H9 (cell line): ENCODE results near the gene VPS35L. TPM values are rescaled to one million over a fixed set of nuclear protein-coding genes. Genes with fewer than 3 reads are reported as not detected.

Experiments
- DNase-seq: peaks from one replicate; pipeline ENCODE4 v3.0.0-alpha.2; 2017
- H2AFZ ChIP-seq: one replicate; pipeline ENCODE4 v1.6.1; 2013; ENCODE audit warnings: mild to moderate bottlenecking, low read length, control low read depth, moderate library complexity
- H2AK5ac ChIP-seq: 2 replicates; pipeline ENCODE4 v1.6.1; 2013; ENCODE audit warnings: low read length, control low read depth, mixed read lengths; ENCODE audit not compliant: insufficient read length
- H2BK120ac ChIP-seq: one replicate; pipeline ENCODE4 v1.6.1; 2013; ENCODE audit warnings: low read depth, mild to moderate bottlenecking, low read length, control low read depth, inconsistent platforms; ENCODE audit not compliant: poor library complexity, severe bottlenecking
- H2BK12ac ChIP-seq: 2 replicates; pipeline ENCODE4 v1.6.1; 2013; ENCODE audit warnings: low read length, control low read depth, mixed read lengths, low read depth; ENCODE audit not compliant: insufficient read length
- H2BK15ac ChIP-seq: 2 replicates; pipeline ENCODE4 v1.6.1; 2013; ENCODE audit warnings: low read depth, low read length, control low read depth
- H2BK20ac ChIP-seq: one replicate; pipeline ENCODE4 v1.6.1; 2013; ENCODE audit warnings: low read depth, mild to moderate bottlenecking, low read length, control low read depth, inconsistent platforms; ENCODE audit not compliant: poor library complexity, severe bottlenecking
- H2BK5ac ChIP-seq: 2 replicates; pipeline ENCODE4 v1.6.1; 2013; ENCODE audit warnings: low read length, control low read depth, mixed read lengths; ENCODE audit not compliant: insufficient read length
- H3K14ac ChIP-seq: 2 replicates; pipeline ENCODE4 v1.6.1; 2013; ENCODE audit warnings: low read length, control low read depth; ENCODE audit not compliant: insufficient read depth
- H3K18ac ChIP-seq: 2 replicates; pipeline ENCODE4 v1.6.1; 2013; ENCODE audit warnings: low read depth, mild to moderate bottlenecking, mixed read lengths, low read length, control low read depth; ENCODE audit not compliant: insufficient read length
- H3K23ac ChIP-seq: 2 replicates; pipeline ENCODE4 v1.6.1; 2013; ENCODE audit warnings: low read length, control low read depth, mixed read lengths, low read depth; ENCODE audit not compliant: insufficient read length
- H3K23me2 ChIP-seq: 2 replicates; pipeline ENCODE4 v1.6.1; 2013; ENCODE audit warnings: low read depth, mild to moderate bottlenecking, mixed read lengths, low read length, control low read depth; ENCODE audit not compliant: insufficient read length, poor library complexity, severe bottlenecking
- H3K27ac ChIP-seq: 2 replicates; pipeline ENCODE4 v1.5.1; 2013; ENCODE audit warnings: low read length, control low read depth, mixed read lengths, low read depth; ENCODE audit not compliant: insufficient read length
- H3K27me3 ChIP-seq: 2 replicates; pipeline ENCODE4 v1.6.1; 2013; ENCODE audit warnings: low read length, control low read depth, inconsistent platforms; ENCODE audit not compliant: insufficient read depth
- H3K4ac ChIP-seq: 2 replicates; pipeline ENCODE4 v1.6.1; 2013; ENCODE audit warnings: low read depth, mild to moderate bottlenecking, control low read depth, inconsistent platforms, low read length, moderate library complexity
- H3K4me1 ChIP-seq: 2 replicates; pipeline ENCODE4 v1.6.1; 2013; ENCODE audit warnings: low read length, control low read depth, inconsistent platforms; ENCODE audit not compliant: insufficient read depth
- H3K4me2 ChIP-seq: 2 replicates; pipeline ENCODE4 v1.6.1; 2013; ENCODE audit warnings: low read length, control low read depth, mixed read lengths; ENCODE audit not compliant: insufficient read length, insufficient read depth
- H3K56ac ChIP-seq: 2 replicates; pipeline ENCODE4 v1.6.1; 2013; ENCODE audit warnings: low read depth, mild to moderate bottlenecking, mixed read lengths, low read length, control low read depth; ENCODE audit not compliant: insufficient read length
- H3K79me1 ChIP-seq: 2 replicates; pipeline ENCODE4 v1.6.1; 2013; ENCODE audit warnings: low read depth, mild to moderate bottlenecking, moderate library complexity, low read length, control low read depth, inconsistent platforms; ENCODE audit not compliant: insufficient read depth, poor library complexity, severe bottlenecking
- H3K79me2 ChIP-seq: 2 replicates; pipeline ENCODE4 v1.6.1; 2013; ENCODE audit warnings: low read length, control low read depth, inconsistent platforms; ENCODE audit not compliant: insufficient read depth
- H3K9ac ChIP-seq: 2 replicates; pipeline ENCODE4 v1.6.1; 2013; ENCODE audit warnings: low read length, control low read depth, mixed read lengths; ENCODE audit not compliant: insufficient read length; ENCODE audit errors: extremely low read depth
- H3K9me3 ChIP-seq: one replicate; pipeline ENCODE4 v1.6.1; 2013; ENCODE audit warnings: low read depth, low read length, inconsistent platforms; ENCODE audit not compliant: control insufficient read depth
- H3T11ph ChIP-seq: one replicate; pipeline ENCODE4 v1.6.1; 2013; ENCODE audit warnings: mild to moderate bottlenecking, low read length, control low read depth, inconsistent platforms
- H4K20me1 ChIP-seq: one replicate; pipeline ENCODE4 v1.6.1; 2013; ENCODE audit not compliant: control insufficient read depth, insufficient read length, insufficient read depth
- H4K5ac ChIP-seq: 2 replicates; pipeline ENCODE4 v1.6.1; 2013; ENCODE audit warnings: low read depth, mild to moderate bottlenecking, mixed read lengths, low read length, control low read depth; ENCODE audit not compliant: insufficient read length
- H4K8ac ChIP-seq: replicated peaks from 2 replicates; pipeline ENCODE4 v1.6.1; 2013; ENCODE audit warnings: low read length, control low read depth, mixed read lengths, low read depth; ENCODE audit not compliant: insufficient read length
- H4K91ac ChIP-seq: 2 replicates; pipeline ENCODE4 v1.6.1; 2013; ENCODE audit warnings: low read depth, mild to moderate bottlenecking, moderate library complexity, mixed read lengths, low read length, control low read depth; ENCODE audit not compliant: insufficient read length
- H3K27ac Mint-ChIP-seq, 3 experiments: 2 replicates in 2 of 3; 3 replicates in 1 of 3; pipeline ENCODE4 v1.8.0; 2020 to 2021; ENCODE audit warnings: mixed read lengths in 3 of 3, mild to moderate bottlenecking in 1 of 3, moderate library complexity in 1 of 3
- H3K27me3 Mint-ChIP-seq: 2 replicates; pipeline ENCODE4 v1.8.0; 2021; ENCODE audit warnings: low read depth, mild to moderate bottlenecking, moderate library complexity, mixed read lengths
- H3K36me3 Mint-ChIP-seq, 3 experiments: 2 replicates in 2 of 3; 3 replicates in 1 of 3; pipeline ENCODE4 v1.8.0; 2020 to 2021; ENCODE audit warnings: low read depth in 3 of 3, mixed read lengths in 3 of 3; ENCODE audit not compliant: insufficient read depth in 1 of 3
- H3K4me1 Mint-ChIP-seq, 2 experiments: 2 replicates each; pipeline ENCODE4 v1.8.0; 2020; ENCODE audit warnings: mixed read lengths in 2 of 2
- H3K4me3 Mint-ChIP-seq, 2 experiments: 2 replicates in 1 of 2; 3 replicates in 1 of 2; pipeline ENCODE4 v1.8.0; 2020 to 2021; ENCODE audit warnings: mild to moderate bottlenecking in 2 of 2, mixed read lengths in 2 of 2, moderate library complexity in 1 of 2
- H3K9me3 Mint-ChIP-seq, 2 experiments: 2 replicates in 1 of 2; 3 replicates in 1 of 2; pipeline ENCODE4 v1.8.0; 2020; ENCODE audit warnings: mild to moderate bottlenecking in 2 of 2, mixed read lengths in 2 of 2, moderate library complexity in 1 of 2
- CTCF ChIP-seq: fragments of 200-600 bp; sonication (generic); conservative IDR thresholded peaks from 3 replicates; pipeline ENCODE4 v1.8.0; 2021; ENCODE audit warnings: antibody characterized with exemption, mild to moderate bottlenecking
- WGBS: extraction: QIAGEN DNeasy Blood & Tissue Kit; methylation state at CpG from one replicate; pipeline ENCODE4 v1.1.7; 2013; ENCODE audit warnings: missing lambda C conversion rate, low lambda C conversion rate, mixed read lengths; ENCODE audit not compliant: insufficient read length; ENCODE audit errors: extremely low coverage; 5-methylcytosine and 5-hydroxymethylcytosine counted together
- total RNA-seq: library from RNA; stranded (reverse); gene quantifications from 2 replicates; pipeline ENCODE4 v1.2.1, GENCODE V29; 2021

The VPS35L gene
- total RNA-seq, 1 experiment from 2014 or later, result 58.4 TPM

GRCh38 chr16:19735074-19735867, 179.8 kb downstream of the VPS35L start:
- no peaks in the 10 kb centered on the region for H4K20me1 ChIP-seq
- H3T11ph ChIP-seq, result no peak overlapping the region
- no peak overlapping the region for H3K9ac ChIP-seq
- H2BK20ac ChIP-seq, result no peak overlapping the region
- no peak for DNase-seq
- H3K27me3 Mint-ChIP-seq, result no peaks in the 10 kb centered on the region
- no peaks in the 10 kb centered on the region for H3K79me1 ChIP-seq
- no peaks in the 10 kb centered on the region for H3K27me3 ChIP-seq
- H3K56ac ChIP-seq, result no peak overlapping the region
- H3K23me2 ChIP-seq, result no peaks in the 10 kb centered on the region
- H4K91ac ChIP-seq, result no peak overlapping the region
- WGBS, result no CpG with 5 or more reads among the region's 9 CpGs
- no peak overlapping the region for H2AK5ac ChIP-seq
- H3K9me3 Mint-ChIP-seq, result no peaks in the 10 kb centered on the region
- H4K8ac ChIP-seq, result no peak overlapping the region
- H3K14ac ChIP-seq, result no peak overlapping the region
- no peaks in the 10 kb centered on the region for H3K79me2 ChIP-seq
- no peak overlapping the region for H2AFZ ChIP-seq
- no peak overlapping the region for H2BK12ac ChIP-seq
- no peaks in the 10 kb centered on the region for H3K9me3 ChIP-seq
- no peak overlapping the region for H3K4me2 ChIP-seq
- no peak overlapping the region for H3K27ac Mint-ChIP-seq
- H3K4me1 Mint-ChIP-seq, result peaks cover 11% of the 10 kb centered on the region in 2 experiments
- H3K36me3 Mint-ChIP-seq, result peaks cover 3 to 19% (median 18%) of the 10 kb centered on the region in 3 experiments; a peak in 5 of 7 replicates
- H3K4me3 Mint-ChIP-seq, result no peak overlapping the region
- H2BK15ac ChIP-seq, result no peak overlapping the region
- no peak overlapping the region for H3K27ac ChIP-seq
- no peak overlapping the region for H3K18ac ChIP-seq
- TF ChIP-seq CTCF, result no peak
- H4K5ac ChIP-seq, result no peak overlapping the region
- H2BK120ac ChIP-seq, result no peak overlapping the region
- H3K23ac ChIP-seq, result no peak overlapping the region
- no peak overlapping the region for H3K4ac ChIP-seq
- H2BK5ac ChIP-seq, result no peak overlapping the region
- no peaks in the 10 kb centered on the region for H3K4me1 ChIP-seq
